H9 (cell line): ENCODE data around the gene MAP1B. TPM values are rescaled to one million over a fixed set of nuclear protein-coding genes. Genes with fewer than 3 reads are reported as not detected.

Experiments used
- DNase-seq: peaks from one replicate; pipeline ENCODE4 v3.0.0-alpha.2; 2017
- H2AFZ ChIP-seq: one replicate; pipeline ENCODE4 v1.6.1; 2013; ENCODE audit warnings: mild to moderate bottlenecking, low read length, control low read depth, moderate library complexity
- H2AK5ac ChIP-seq: 2 replicates; pipeline ENCODE4 v1.6.1; 2013; ENCODE audit warnings: low read length, control low read depth, mixed read lengths; ENCODE audit not compliant: insufficient read length
- H2BK120ac ChIP-seq: one replicate; pipeline ENCODE4 v1.6.1; 2013; ENCODE audit warnings: low read depth, mild to moderate bottlenecking, low read length, control low read depth, inconsistent platforms; ENCODE audit not compliant: poor library complexity, severe bottlenecking
- H2BK12ac ChIP-seq: 2 replicates; pipeline ENCODE4 v1.6.1; 2013; ENCODE audit warnings: low read length, control low read depth, mixed read lengths, low read depth; ENCODE audit not compliant: insufficient read length
- H2BK15ac ChIP-seq: 2 replicates; pipeline ENCODE4 v1.6.1; 2013; ENCODE audit warnings: low read depth, low read length, control low read depth
- H2BK20ac ChIP-seq: one replicate; pipeline ENCODE4 v1.6.1; 2013; ENCODE audit warnings: low read depth, mild to moderate bottlenecking, low read length, control low read depth, inconsistent platforms; ENCODE audit not compliant: poor library complexity, severe bottlenecking
- H2BK5ac ChIP-seq: 2 replicates; pipeline ENCODE4 v1.6.1; 2013; ENCODE audit warnings: low read length, control low read depth, mixed read lengths; ENCODE audit not compliant: insufficient read length
- H3K14ac ChIP-seq: 2 replicates; pipeline ENCODE4 v1.6.1; 2013; ENCODE audit warnings: low read length, control low read depth; ENCODE audit not compliant: insufficient read depth
- H3K18ac ChIP-seq: 2 replicates; pipeline ENCODE4 v1.6.1; 2013; ENCODE audit warnings: low read depth, mild to moderate bottlenecking, mixed read lengths, low read length, control low read depth; ENCODE audit not compliant: insufficient read length
- H3K23ac ChIP-seq: 2 replicates; pipeline ENCODE4 v1.6.1; 2013; ENCODE audit warnings: low read length, control low read depth, mixed read lengths, low read depth; ENCODE audit not compliant: insufficient read length
- H3K23me2 ChIP-seq: 2 replicates; pipeline ENCODE4 v1.6.1; 2013; ENCODE audit warnings: low read depth, mild to moderate bottlenecking, mixed read lengths, low read length, control low read depth; ENCODE audit not compliant: insufficient read length, poor library complexity, severe bottlenecking
- H3K27ac ChIP-seq: 2 replicates; pipeline ENCODE4 v1.5.1; 2013; ENCODE audit warnings: low read length, control low read depth, mixed read lengths, low read depth; ENCODE audit not compliant: insufficient read length
- H3K27me3 ChIP-seq: 2 replicates; pipeline ENCODE4 v1.6.1; 2013; ENCODE audit warnings: low read length, control low read depth, inconsistent platforms; ENCODE audit not compliant: insufficient read depth
- H3K4ac ChIP-seq: 2 replicates; pipeline ENCODE4 v1.6.1; 2013; ENCODE audit warnings: low read depth, mild to moderate bottlenecking, control low read depth, inconsistent platforms, low read length, moderate library complexity
- H3K4me1 ChIP-seq: 2 replicates; pipeline ENCODE4 v1.6.1; 2013; ENCODE audit warnings: low read length, control low read depth, inconsistent platforms; ENCODE audit not compliant: insufficient read depth
- H3K4me2 ChIP-seq: 2 replicates; pipeline ENCODE4 v1.6.1; 2013; ENCODE audit warnings: low read length, control low read depth, mixed read lengths; ENCODE audit not compliant: insufficient read length, insufficient read depth
- H3K56ac ChIP-seq: 2 replicates; pipeline ENCODE4 v1.6.1; 2013; ENCODE audit warnings: low read depth, mild to moderate bottlenecking, mixed read lengths, low read length, control low read depth; ENCODE audit not compliant: insufficient read length
- H3K79me1 ChIP-seq: 2 replicates; pipeline ENCODE4 v1.6.1; 2013; ENCODE audit warnings: low read depth, mild to moderate bottlenecking, moderate library complexity, low read length, control low read depth, inconsistent platforms; ENCODE audit not compliant: insufficient read depth, poor library complexity, severe bottlenecking
- H3K79me2 ChIP-seq: 2 replicates; pipeline ENCODE4 v1.6.1; 2013; ENCODE audit warnings: low read length, control low read depth, inconsistent platforms; ENCODE audit not compliant: insufficient read depth
- H3K9ac ChIP-seq: 2 replicates; pipeline ENCODE4 v1.6.1; 2013; ENCODE audit warnings: low read length, control low read depth, mixed read lengths; ENCODE audit not compliant: insufficient read length; ENCODE audit errors: extremely low read depth
- H3K9me3 ChIP-seq: one replicate; pipeline ENCODE4 v1.6.1; 2013; ENCODE audit warnings: low read depth, low read length, inconsistent platforms; ENCODE audit not compliant: control insufficient read depth
- H3T11ph ChIP-seq: one replicate; pipeline ENCODE4 v1.6.1; 2013; ENCODE audit warnings: mild to moderate bottlenecking, low read length, control low read depth, inconsistent platforms
- H4K20me1 ChIP-seq: one replicate; pipeline ENCODE4 v1.6.1; 2013; ENCODE audit not compliant: control insufficient read depth, insufficient read length, insufficient read depth
- H4K5ac ChIP-seq: 2 replicates; pipeline ENCODE4 v1.6.1; 2013; ENCODE audit warnings: low read depth, mild to moderate bottlenecking, mixed read lengths, low read length, control low read depth; ENCODE audit not compliant: insufficient read length
- H4K8ac ChIP-seq: replicated peaks from 2 replicates; pipeline ENCODE4 v1.6.1; 2013; ENCODE audit warnings: low read length, control low read depth, mixed read lengths, low read depth; ENCODE audit not compliant: insufficient read length
- H4K91ac ChIP-seq: 2 replicates; pipeline ENCODE4 v1.6.1; 2013; ENCODE audit warnings: low read depth, mild to moderate bottlenecking, moderate library complexity, mixed read lengths, low read length, control low read depth; ENCODE audit not compliant: insufficient read length
- H3K27ac Mint-ChIP-seq, 3 experiments: 2 replicates in 2 of 3; 3 replicates in 1 of 3; pipeline ENCODE4 v1.8.0; 2020 to 2021; ENCODE audit warnings: mixed read lengths in 3 of 3, mild to moderate bottlenecking in 1 of 3, moderate library complexity in 1 of 3
- H3K27me3 Mint-ChIP-seq: 2 replicates; pipeline ENCODE4 v1.8.0; 2021; ENCODE audit warnings: low read depth, mild to moderate bottlenecking, moderate library complexity, mixed read lengths
- H3K36me3 Mint-ChIP-seq, 3 experiments: 2 replicates in 2 of 3; 3 replicates in 1 of 3; pipeline ENCODE4 v1.8.0; 2020 to 2021; ENCODE audit warnings: low read depth in 3 of 3, mixed read lengths in 3 of 3; ENCODE audit not compliant: insufficient read depth in 1 of 3
- H3K4me1 Mint-ChIP-seq, 2 experiments: 2 replicates each; pipeline ENCODE4 v1.8.0; 2020; ENCODE audit warnings: mixed read lengths in 2 of 2
- H3K4me3 Mint-ChIP-seq, 2 experiments: 2 replicates in 1 of 2; 3 replicates in 1 of 2; pipeline ENCODE4 v1.8.0; 2020 to 2021; ENCODE audit warnings: mild to moderate bottlenecking in 2 of 2, mixed read lengths in 2 of 2, moderate library complexity in 1 of 2
- H3K9me3 Mint-ChIP-seq, 2 experiments: 2 replicates in 1 of 2; 3 replicates in 1 of 2; pipeline ENCODE4 v1.8.0; 2020; ENCODE audit warnings: mild to moderate bottlenecking in 2 of 2, mixed read lengths in 2 of 2, moderate library complexity in 1 of 2
- WGBS: extraction: QIAGEN DNeasy Blood & Tissue Kit; methylation state at CpG from one replicate; pipeline ENCODE4 v1.1.7; 2013; ENCODE audit warnings: missing lambda C conversion rate, low lambda C conversion rate, mixed read lengths; ENCODE audit not compliant: insufficient read length; ENCODE audit errors: extremely low coverage; 5-methylcytosine and 5-hydroxymethylcytosine counted together
- total RNA-seq: library from RNA; stranded (reverse); gene quantifications from 2 replicates; pipeline ENCODE4 v1.2.1, GENCODE V29; 2021
- TF ChIP-seq, protein P1 (sequence below): fragments of 200-600 bp; sonication (generic); conservative IDR thresholded peaks from 3 replicates; pipeline ENCODE4 v1.8.0; 2021; ENCODE audit warnings: antibody characterized with exemption, mild to moderate bottlenecking

The MAP1B gene
- total RNA-seq, 1 experiment from 2014 or later: 67.5 TPM

DNA sequence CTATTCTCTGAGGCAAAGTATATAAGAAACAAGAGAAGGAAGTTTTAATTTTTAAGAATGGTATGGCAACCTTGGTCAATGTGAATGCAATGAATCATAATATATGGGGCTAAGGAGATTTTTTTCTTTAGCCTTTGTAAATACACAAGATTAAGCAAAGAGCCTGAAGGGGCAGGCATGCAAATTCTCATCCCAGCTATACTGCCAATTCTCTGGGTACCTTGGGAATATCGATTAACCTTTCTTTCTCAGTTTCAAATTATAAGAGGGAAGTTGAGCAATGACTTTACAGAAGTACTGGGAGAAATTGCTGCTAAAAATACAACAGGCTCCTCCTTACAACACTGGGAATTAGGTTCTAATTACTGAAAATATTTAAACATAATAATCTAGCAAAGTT lies 115.2 kb downstream of the MAP1B start:
- Histone ChIP-seq H3K4me1 (no peaks in the 10 kb centered on the region), H4K91ac (no peak overlapping the region), H3K56ac (no peak overlapping the region), H3K4ac (no peak overlapping the region), H3K23ac (no peak overlapping the region), H3K23me2 (no peaks in the 10 kb centered on the region), H4K20me1 (no peaks in the 10 kb centered on the region), H3K79me2 (no peaks in the 10 kb centered on the region), H2BK15ac (no peak overlapping the region), H3K9me3 (no peaks in the 10 kb centered on the region), H2BK5ac (no peak overlapping the region), H2BK120ac (no peak overlapping the region), H2AK5ac (no peak overlapping the region), H4K5ac (no peak overlapping the region), H2BK20ac (no peak overlapping the region), H2BK12ac (no peak overlapping the region), H3K79me1 (no peaks in the 10 kb centered on the region), H3K14ac (no peak overlapping the region), H4K8ac (no peak overlapping the region), H3K4me2 (no peak overlapping the region), H2AFZ (no peak overlapping the region), H3K18ac (no peak overlapping the region), H3K9ac (no peak overlapping the region), H3T11ph (no peak overlapping the region), H3K27ac (no peak overlapping the region), H3K27me3 (no peaks in the 10 kb centered on the region)
- H3K4me3 Mint-ChIP-seq: no peak overlapping the region
- WGBS: no CpG with 5 or more reads among the region's 1 CpG
- no peaks in the 10 kb centered on the region for H3K9me3 Mint-ChIP-seq
- H3K4me1 Mint-ChIP-seq: no peaks in the 10 kb centered on the region
- H3K27me3 Mint-ChIP-seq: no peaks in the 10 kb centered on the region
- TF ChIP-seq, protein P1, sequence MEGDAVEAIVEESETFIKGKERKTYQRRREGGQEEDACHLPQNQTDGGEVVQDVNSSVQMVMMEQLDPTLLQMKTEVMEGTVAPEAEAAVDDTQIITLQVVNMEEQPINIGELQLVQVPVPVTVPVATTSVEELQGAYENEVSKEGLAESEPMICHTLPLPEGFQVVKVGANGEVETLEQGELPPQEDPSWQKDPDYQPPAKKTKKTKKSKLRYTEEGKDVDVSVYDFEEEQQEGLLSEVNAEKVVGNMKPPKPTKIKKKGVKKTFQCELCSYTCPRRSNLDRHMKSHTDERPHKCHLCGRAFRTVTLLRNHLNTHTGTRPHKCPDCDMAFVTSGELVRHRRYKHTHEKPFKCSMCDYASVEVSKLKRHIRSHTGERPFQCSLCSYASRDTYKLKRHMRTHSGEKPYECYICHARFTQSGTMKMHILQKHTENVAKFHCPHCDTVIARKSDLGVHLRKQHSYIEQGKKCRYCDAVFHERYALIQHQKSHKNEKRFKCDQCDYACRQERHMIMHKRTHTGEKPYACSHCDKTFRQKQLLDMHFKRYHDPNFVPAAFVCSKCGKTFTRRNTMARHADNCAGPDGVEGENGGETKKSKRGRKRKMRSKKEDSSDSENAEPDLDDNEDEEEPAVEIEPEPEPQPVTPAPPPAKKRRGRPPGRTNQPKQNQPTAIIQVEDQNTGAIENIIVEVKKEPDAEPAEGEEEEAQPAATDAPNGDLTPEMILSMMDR: no peak
- no peak overlapping the region for H3K27ac Mint-ChIP-seq
- no peak for DNase-seq
- H3K36me3 Mint-ChIP-seq: peaks cover 47 to 84% (median 81%) of the 10 kb centered on the region in 3 experiments
